Bone marrow (tissue), 2 donors: ENCODE data around the gene SMIM5.
"Not testable (repeated sequence)": the region's sequence is repeated elsewhere in the genome, so short reads cannot be mapped to it uniquely, and the experiment has no call there.

Experiments
- DNase-seq, 2 donors: peaks; one replicate each; lab custom pipeline; 2025; lab: John Stamatoyannopoulos, UW

The SMIM5 gene

GRCh38 chr17:75624714-75625345 is 8.4 kb upstream of the SMIM5 start:
- no peak for DNase-seq

GRCh38 chr17:75625813-75626486 is 7.3 kb upstream of the SMIM5 start:
- no peak for DNase-seq

- DNase-seq = no peak
These were observed 6.7 kb upstream of the SMIM5 start for GRCh38 chr17:75626496-75627038.

- no peak for DNase-seq
These were observed 6.1 kb upstream of the SMIM5 start for GRCh38 chr17:75627094-75627493.

- no peak for DNase-seq
These were observed 4.8 kb upstream of the SMIM5 start for GRCh38 chr17:75628425-75628824.

GRCh38 chr17:75629157-75629556 is 4.1 kb upstream of the SMIM5 start:
- no peak for DNase-seq

- no peak for DNase-seq
These were observed 2.9 kb upstream of the SMIM5 start for GRCh38 chr17:75630071-75630917.

- DNase-seq = no peak
These were observed 1.9 kb upstream of the SMIM5 start for GRCh38 chr17:75631353-75631752.

- DNase-seq = no peak
These were observed 806 bp upstream of the SMIM5 start for GRCh38 chr17:75632428-75632827.

- DNase-seq = peak; percentile 16 to 79
These were observed 497 bp downstream of the SMIM5 start for GRCh38 chr17:75633486-75634375.

GRCh38 chr17:75634376-75634740 is 1.1 kb downstream of the SMIM5 start:
- no peak for DNase-seq

- no peak for DNase-seq
These were observed 1.7 kb downstream of the SMIM5 start for GRCh38 chr17:75634754-75635609.

GRCh38 chr17:75635610-75636202 is 2.5 kb downstream of the SMIM5 start:
- no peak for DNase-seq

- no peak for DNase-seq
These were observed 3.3 kb downstream of the SMIM5 start for GRCh38 chr17:75636381-75637142.

- DNase-seq = no peak
These were observed 3.9 kb downstream of the SMIM5 start for GRCh38 chr17:75637143-75637538.

- DNase-seq = no peak
These were observed 4.3 kb downstream of the SMIM5 start for GRCh38 chr17:75637551-75637950.

- not testable (repeated sequence) for DNase-seq
These were observed 4.8 kb downstream of the SMIM5 start for GRCh38 chr17:75638039-75638438.

GRCh38 chr17:75638893-75639292 is 5.7 kb downstream of the SMIM5 start:
- no peak for DNase-seq

GRCh38 chr17:75639327-75639726 is 6.1 kb downstream of the SMIM5 start:
- DNase-seq = no peak
